IgD-negative memory B cell (primary cell): ENCODE results near the gene GATD1. TPM values are rescaled to one million over a fixed set of nuclear protein-coding genes. Genes with fewer than 3 reads are reported as not detected.
"Not testable (repeated sequence)": the region's sequence is repeated elsewhere in the genome, so short reads cannot be mapped to it uniquely, and the experiment has no call there.

ENCODE experiments used
- H3K27ac Mint-ChIP-seq, 3 donors: one replicate each; pipeline ENCODE4 v1.8.0; 2020 to 2022; ENCODE audit warnings: mild to moderate bottlenecking in 3 of 3, mixed read lengths in 3 of 3, moderate library complexity in 1 of 3
- H3K27me3 Mint-ChIP-seq: one replicate; pipeline ENCODE4 v1.8.0; 2021; ENCODE audit warnings: mixed read lengths
- H3K36me3 Mint-ChIP-seq: one replicate; pipeline ENCODE4 v1.8.0; 2020; ENCODE audit warnings: mild to moderate bottlenecking, mixed read lengths
- H3K4me1 Mint-ChIP-seq, 3 donors: one replicate each; pipeline ENCODE4 v1.8.0; 2020 to 2022; ENCODE audit warnings: mixed read lengths in 3 of 3, mild to moderate bottlenecking in 1 of 3
- H3K4me3 Mint-ChIP-seq, 4 donors: one replicate each; pipeline ENCODE4 v1.8.0; 2020 to 2022; ENCODE audit warnings: mild to moderate bottlenecking in 4 of 4, mixed read lengths in 4 of 4, moderate library complexity in 3 of 4
- H3K9me3 Mint-ChIP-seq, 3 donors: one replicate each; pipeline ENCODE4 v1.8.0; 2020 to 2021; ENCODE audit warnings: mixed read lengths in 3 of 3, mild to moderate bottlenecking in 1 of 3
- polyA plus RNA-seq: library from polyadenylated mRNA; unstranded; fragments of 300-500 nt; fragmentation: Illumina TruSeq; gene quantifications from one replicate; pipeline ENCODE4 v1.2.3, GENCODE V29; 2021

GATD1 gene
- polyA plus RNA-seq, 1 donor from 2014 or later, result 30.7 TPM

- Mint-ChIP-seq H3K9me3 (no peaks in the 10 kb centered on the region), H3K27ac (peak overlapping the region; percentile 47 to 89 (median 88)), H3K4me3 (peak overlapping the region; percentile 85 to 94 (median 90)), H3K4me1 (peaks cover 12 to 21% (median 18%) of the 10 kb centered on the region in 3 donors), H3K27me3 (no peaks in the 10 kb centered on the region), H3K36me3 (no peaks in the 10 kb centered on the region)
Observed at GRCh38 chr11:748007-748359, 29.3 kb downstream of the GATD1 start.

DNA sequence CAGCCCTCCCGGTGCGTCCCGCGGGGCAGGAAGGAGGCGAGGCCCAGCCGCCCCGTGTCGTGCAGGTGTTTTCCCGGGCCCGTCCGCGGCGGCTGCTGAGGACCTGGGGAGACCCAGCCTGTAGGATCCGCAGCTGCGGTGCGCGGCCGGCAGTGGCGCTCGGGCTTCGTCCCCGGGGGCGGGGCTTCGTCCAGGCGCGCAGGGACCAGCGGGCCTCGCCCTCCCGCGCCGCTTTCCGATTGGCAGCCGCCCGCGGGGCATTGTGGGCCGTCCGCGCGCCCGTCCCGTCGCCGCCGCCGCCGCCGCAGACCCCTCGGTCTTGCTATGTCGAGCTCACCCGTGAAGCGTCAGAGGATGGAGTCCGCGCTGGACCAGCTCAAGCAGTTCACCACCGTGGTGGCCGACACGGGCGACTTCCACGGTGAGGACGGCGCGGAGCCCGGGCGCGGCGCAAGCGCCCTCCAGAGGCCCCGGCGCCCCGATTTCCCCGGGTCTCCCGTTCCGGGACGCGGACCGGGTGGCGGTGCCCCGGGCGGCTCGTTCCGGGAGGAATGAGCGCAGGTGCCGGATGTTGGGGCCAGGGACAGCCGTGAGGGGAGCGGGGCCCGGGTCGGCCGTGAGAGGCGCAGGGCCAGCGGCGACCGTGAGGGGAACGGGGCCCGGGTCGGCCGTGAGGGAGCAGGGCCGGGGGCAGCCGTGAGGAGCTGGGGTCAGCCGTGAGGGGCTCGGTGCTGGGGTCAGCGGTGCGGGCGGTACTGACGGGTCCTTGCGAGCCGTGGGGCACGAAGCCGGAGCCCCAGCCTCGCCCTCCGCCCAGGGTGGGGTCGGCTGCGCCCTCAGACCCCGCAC, 29.9 kb downstream of the GATD1 start, which contains the start of gene TALDO1:
Gene TALDO1, plus strand, starts transcription at position 307 of the 849 bp plus-strand sequence. Its CDS starts 18 bp downstream, at position 325.
- no peaks in the 10 kb centered on the region for H3K27me3 Mint-ChIP-seq
- H3K36me3 Mint-ChIP-seq, result no peaks in the 10 kb centered on the region
- peak within 1 kb of the TSS; percentile 85 to 97 (median 94) for H3K4me3 Mint-ChIP-seq
- H3K27ac Mint-ChIP-seq, result peak within 1 kb of the TSS; percentile 47 to 89 (median 89)
- no peaks in the 10 kb centered on the region for H3K9me3 Mint-ChIP-seq
- peaks cover 12 to 21% (median 16%) of the 10 kb centered on the region in 3 donors for H3K4me1 Mint-ChIP-seq

DNA sequence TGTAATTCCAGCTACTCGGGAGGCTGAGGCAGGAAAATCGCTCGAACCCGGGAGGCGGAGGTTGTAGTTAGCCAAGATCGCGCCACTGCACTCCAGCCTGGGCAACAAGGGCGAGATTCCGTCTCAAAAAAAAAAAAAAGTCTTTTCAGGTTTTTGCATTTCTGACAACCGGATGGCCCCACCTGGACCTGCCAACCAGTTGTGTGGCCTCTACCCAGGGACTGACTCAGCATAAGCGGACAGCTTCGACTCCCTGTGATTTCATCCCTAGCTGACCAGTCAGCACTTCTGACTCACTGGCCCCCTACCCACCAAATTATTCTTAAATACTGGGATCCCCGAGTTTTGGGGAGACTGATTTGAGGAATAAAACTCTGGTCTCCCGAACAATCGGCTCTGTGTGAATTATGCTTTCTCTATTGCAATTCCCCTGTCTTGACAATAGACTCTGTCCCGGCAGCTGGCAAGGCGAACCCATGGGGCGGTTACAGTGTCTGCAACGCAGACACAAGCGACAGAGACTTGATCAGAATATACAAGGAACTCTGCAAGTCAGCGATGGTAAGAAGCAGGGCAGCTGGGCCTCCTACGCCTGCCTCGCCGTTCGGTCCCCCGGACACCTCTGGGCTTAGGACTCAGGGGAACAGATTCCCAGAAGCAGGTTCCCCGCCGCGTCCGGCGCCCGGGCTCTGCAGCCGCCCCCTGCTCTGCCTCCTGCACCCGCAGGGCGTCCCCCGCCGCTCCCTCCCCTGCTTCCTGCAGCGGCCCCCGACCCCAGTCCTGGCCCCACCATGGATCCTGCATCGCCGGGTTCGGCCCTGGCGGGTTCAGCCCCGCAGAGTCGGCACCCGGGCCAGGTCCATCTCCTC, 30.8 kb downstream of the GATD1 start:
- Mint-ChIP-seq H3K4me1 (peaks cover 12 to 21% (median 14%) of the 10 kb centered on the region in 3 donors), H3K9me3 (no peaks in the 10 kb centered on the region), H3K27ac (peak overlapping the region; percentile 45 to 89 (median 80)), H3K27me3 (no peaks in the 10 kb centered on the region), H3K4me3 (peak overlapping the region; percentile 85 to 97 (median 94)), H3K36me3 (no peaks in the 10 kb centered on the region)

DNA sequence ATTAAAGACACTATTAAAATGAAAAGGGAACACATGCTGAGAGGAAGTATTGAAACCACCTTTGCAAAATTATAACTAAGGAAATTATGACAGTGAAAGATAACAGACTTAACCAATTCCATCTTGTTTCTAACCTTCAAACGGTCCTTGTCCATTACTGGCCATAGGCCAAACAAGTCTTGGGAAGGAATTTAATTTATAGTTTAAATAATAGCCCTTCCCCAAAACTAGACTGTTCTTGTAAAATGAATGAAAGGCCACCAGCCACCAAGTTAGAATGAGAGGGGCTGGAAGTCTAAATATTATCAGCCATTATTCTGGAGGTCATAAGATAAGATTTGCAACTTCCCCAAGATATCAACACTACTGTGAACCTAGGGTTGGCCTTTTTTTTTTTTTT, 31.9 kb downstream of the GATD1 start:
- Mint-ChIP-seq H3K4me3 (peak overlapping the region in 1 of 4 donors; percentile 20), H3K4me1 (peaks cover 12 to 17% (median 14%) of the 10 kb centered on the region in 3 donors), H3K27me3 (no peaks in the 10 kb centered on the region), H3K27ac (no peak overlapping the region), H3K9me3 (no peaks in the 10 kb centered on the region), H3K36me3 (no peaks in the 10 kb centered on the region)

DNA sequence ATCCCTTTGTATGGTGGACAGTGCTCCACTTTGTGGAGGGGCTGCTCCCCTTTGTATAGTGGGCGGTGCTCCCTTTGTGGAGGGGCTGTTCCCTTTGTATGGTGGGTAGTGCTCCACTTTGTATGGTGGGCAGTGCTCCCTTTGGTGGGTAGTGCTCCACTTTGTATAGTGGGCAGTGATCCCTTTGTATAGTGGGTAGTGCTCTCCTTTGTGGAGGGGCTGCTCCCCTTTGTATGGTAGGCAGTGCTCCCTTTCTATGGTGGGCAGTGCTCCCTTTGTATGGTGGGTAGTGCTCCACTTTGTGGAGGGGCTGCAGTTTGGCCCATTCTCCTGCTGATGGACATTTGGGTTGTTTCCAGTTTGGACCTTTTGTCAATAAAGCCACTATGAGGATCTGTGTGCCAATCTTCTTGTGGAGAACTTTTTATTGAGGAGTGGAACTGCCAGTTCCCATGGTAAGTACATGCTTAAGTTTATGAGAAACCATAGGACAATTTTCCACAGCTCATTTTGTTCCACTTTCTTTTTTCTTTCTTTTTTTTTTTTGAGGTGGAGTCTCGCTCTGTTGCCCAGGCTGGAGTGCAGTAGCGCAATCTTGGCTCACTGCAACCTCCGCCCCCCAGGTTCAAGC, 34.6 kb downstream of the GATD1 start:
- Mint-ChIP-seq H3K36me3 (no peaks in the 10 kb centered on the region), H3K9me3 (no peaks in the 10 kb centered on the region), H3K27me3 (peaks cover 10% of the 10 kb centered on the region), H3K4me1 (peaks cover 7 to 13% (median 8%) of the 10 kb centered on the region in 3 donors), H3K27ac (no peak overlapping the region), H3K4me3 (no peak overlapping the region)

DNA sequence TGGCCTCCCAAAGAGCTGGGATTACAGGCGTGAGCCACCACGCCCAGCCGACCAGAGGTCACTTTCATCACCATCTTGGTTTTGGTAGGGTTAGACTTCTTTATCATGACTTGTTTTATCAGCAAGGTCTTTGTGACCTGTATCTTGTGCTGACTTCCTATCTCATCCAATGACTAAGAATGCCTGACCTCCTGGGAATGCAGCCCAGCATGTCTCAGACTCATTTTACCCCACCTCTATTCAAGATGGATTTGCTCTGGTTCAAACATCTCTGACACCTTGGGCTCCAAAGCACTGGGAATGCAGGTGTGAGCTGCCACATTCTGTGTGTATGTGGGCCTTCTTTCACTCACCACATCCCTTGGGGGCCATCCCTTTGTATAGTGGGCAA, 35.1 kb downstream of the GATD1 start:
- H3K4me1 Mint-ChIP-seq, result peaks cover 12 to 19% (median 13%) of the 10 kb centered on the region in 3 donors
- H3K27ac Mint-ChIP-seq, result no peak overlapping the region
- no peaks in the 10 kb centered on the region for H3K9me3 Mint-ChIP-seq
- H3K36me3 Mint-ChIP-seq, result peaks cover under 1% of the 10 kb centered on the region
- H3K27me3 Mint-ChIP-seq, result peaks cover 15% of the 10 kb centered on the region
- H3K4me3 Mint-ChIP-seq, result no peak overlapping the region

DNA sequence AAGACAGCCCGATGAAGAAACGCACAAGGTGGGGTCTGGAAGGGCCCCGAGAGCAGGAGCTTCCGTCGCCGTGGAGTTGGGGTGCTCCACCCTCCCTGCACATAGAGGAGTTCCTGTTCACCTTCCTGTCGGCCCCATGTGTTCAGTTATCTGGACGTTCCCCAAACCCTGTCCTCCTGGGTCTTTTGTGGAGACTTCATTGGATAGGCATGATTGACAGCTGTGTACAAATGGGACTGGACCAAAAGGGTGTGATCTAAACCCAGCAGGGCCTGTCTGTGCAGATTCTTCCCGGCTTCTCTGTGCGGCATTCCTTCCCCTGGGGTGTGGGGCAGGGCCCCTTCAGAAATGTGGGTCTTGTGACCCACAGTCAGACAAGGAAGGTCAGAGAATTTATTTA, 39.4 kb downstream of the GATD1 start:
- H3K36me3 Mint-ChIP-seq, H3K9me3 Mint-ChIP-seq: not testable (repeated sequence)
- Mint-ChIP-seq H3K27me3 (peaks cover 20% of the 10 kb centered on the region), H3K4me1 (peaks cover 11 to 15% (median 12%) of the 10 kb centered on the region in 3 donors), H3K27ac (peak overlapping the region in 1 of 3 donors; percentile 10), H3K4me3 (peak overlapping the region in 2 of 4 donors; percentile 69 to 86)

GRCh38 chr11:737366-737765, 39.9 kb downstream of the GATD1 start:
- H3K4me1 Mint-ChIP-seq, result peaks cover 11 to 15% (median 12%) of the 10 kb centered on the region in 3 donors
- H3K27me3 Mint-ChIP-seq, result peaks cover 20% of the 10 kb centered on the region
- H3K4me3 Mint-ChIP-seq, result peak overlapping the region; percentile 54 to 86 (median 69)
- peaks cover 1% of the 10 kb centered on the region for H3K36me3 Mint-ChIP-seq
- H3K27ac Mint-ChIP-seq, result no peak overlapping the region
- H3K9me3 Mint-ChIP-seq, result no peaks in the 10 kb centered on the region

DNA sequence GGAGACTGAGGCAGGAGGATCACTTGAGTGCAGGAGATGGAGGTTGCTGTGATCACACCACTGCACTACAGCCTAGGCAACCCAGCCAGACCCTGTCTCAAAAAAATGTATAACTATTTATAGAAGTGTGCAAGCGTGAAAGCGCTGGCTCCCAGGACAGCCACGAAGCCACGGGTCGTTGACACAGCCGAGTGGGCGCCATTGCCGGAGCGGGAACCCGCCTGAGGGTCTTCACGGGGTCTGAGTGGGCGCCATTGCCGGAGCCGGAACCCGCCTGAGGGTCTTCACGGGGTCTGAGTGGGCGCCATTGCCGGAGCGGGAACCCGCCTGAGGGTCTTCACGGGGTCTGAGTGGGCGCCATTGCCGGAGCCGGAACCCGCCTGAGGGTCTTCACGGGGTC, 42.7 kb downstream of the GATD1 start:
- Mint-ChIP-seq H3K4me1 (peaks cover 12 to 15% (median 12%) of the 10 kb centered on the region in 3 donors), H3K27me3 (peaks cover 20% of the 10 kb centered on the region)
- H3K27ac Mint-ChIP-seq, H3K36me3 Mint-ChIP-seq, H3K4me3 Mint-ChIP-seq, H3K9me3 Mint-ChIP-seq: not testable (repeated sequence)

- no peak overlapping the region for H3K27ac Mint-ChIP-seq
- no peaks in the 10 kb centered on the region for H3K9me3 Mint-ChIP-seq
- peaks cover 13% of the 10 kb centered on the region for H3K27me3 Mint-ChIP-seq
- peaks cover 1% of the 10 kb centered on the region for H3K36me3 Mint-ChIP-seq
- H3K4me3 Mint-ChIP-seq, result no peak overlapping the region
- H3K4me1 Mint-ChIP-seq, result peaks cover 11 to 12% (median 11%) of the 10 kb centered on the region in 3 donors
Observed at GRCh38 chr11:733072-733471, 44.2 kb downstream of the GATD1 start.

DNA sequence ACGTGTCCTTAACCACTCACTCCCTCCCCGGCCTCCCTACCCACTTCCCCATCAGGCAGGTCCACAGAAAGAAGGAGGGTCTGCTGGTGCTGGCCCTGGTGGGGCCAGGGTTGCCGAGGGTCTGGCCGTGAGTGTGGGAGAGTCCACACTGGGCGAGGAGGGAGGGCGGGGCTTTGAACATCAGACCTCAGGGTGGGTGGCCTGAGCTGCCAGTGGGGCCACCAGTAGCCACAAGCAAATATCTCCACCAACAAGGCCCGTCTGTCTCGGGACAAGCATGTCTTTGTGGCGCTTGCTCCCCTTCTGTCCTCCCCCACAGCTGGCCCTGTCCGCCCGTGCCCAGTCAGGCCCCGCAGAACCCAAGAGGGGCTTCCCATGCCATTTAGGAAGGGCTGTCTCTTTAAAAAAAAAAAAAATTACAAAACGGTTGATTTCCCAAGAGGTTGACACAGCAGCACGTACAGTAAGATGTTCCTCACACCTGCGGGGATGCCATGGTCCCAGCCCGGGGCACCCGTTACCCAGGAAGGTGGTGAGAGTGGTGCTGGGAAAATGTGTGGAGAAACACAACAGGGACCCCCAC, 47.7 kb downstream of the GATD1 start:
- Mint-ChIP-seq H3K27me3 (peaks cover 1% of the 10 kb centered on the region), H3K4me1 (peaks cover 0 to 5% (median 0%) of the 10 kb centered on the region in 3 donors), H3K27ac (peak overlapping the region in 1 of 3 donors; percentile 25), H3K9me3 (no peaks in the 10 kb centered on the region), H3K36me3 (no peaks in the 10 kb centered on the region), H3K4me3 (no peak overlapping the region)

GRCh38 chr11:728901-729491, 48.3 kb downstream of the GATD1 start:
- Mint-ChIP-seq H3K9me3 (no peaks in the 10 kb centered on the region), H3K27me3 (peaks cover 1% of the 10 kb centered on the region), H3K4me1 (peaks cover 0 to 5% (median 0%) of the 10 kb centered on the region in 3 donors), H3K4me3 (peak overlapping the region in 1 of 4 donors; percentile 38), H3K36me3 (no peaks in the 10 kb centered on the region), H3K27ac (no peak overlapping the region)

DNA sequence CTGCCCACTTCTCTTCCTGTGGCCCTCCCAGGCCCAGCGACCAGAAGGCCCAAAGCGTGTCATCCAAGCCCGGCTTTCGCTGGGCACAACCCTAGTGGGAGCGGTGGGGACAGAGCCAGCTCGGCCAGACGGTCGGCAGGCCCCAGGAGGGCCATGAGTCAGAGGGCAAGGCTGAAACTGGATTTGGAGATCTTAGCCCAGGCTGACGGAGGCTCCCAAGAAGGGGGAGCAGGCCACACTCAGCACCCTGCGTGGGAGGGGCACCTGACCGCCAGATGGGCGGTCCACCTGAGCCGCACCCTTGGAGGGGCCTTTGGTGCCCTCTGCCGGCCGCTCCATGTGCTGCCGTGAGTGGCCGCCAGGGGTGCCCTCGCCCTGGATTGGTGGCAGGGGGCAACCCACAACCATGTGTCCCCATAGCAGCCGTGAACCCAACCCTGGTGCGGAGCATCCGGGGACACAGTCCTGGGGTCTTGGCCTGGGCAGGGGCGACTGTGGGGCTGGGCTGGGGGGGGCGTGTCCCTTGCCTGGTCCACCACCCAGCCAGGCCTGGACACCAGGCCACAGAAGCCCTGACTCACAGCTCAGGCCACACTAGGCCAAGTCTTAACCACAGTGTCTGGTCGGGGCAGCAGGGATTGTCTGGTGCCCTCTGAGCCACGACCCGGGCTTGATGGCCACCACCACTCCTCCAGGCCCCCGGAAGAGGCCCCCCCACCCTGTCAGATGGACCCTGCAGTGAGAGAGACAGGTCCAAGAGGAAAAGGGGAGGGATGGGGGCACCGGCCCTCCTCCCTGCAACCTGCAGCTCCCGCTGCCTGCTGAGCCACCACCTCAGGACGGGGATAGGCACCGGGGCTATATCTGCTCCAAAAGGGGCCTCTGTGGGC, 49.2 kb downstream of the GATD1 start:
- peak overlapping the region in 1 of 4 donors; percentile 29 for H3K4me3 Mint-ChIP-seq
- peaks cover 1% of the 10 kb centered on the region for H3K27me3 Mint-ChIP-seq
- H3K9me3 Mint-ChIP-seq, result no peaks in the 10 kb centered on the region
- peaks cover 3 to 9% (median 4%) of the 10 kb centered on the region in 3 donors for H3K4me1 Mint-ChIP-seq
- no peak overlapping the region for H3K27ac Mint-ChIP-seq
- no peaks in the 10 kb centered on the region for H3K36me3 Mint-ChIP-seq
